Fibroblast of skin of scalp (primary cell): ENCODE results near the gene MYH10.
"Not testable (repeated sequence)": the region's sequence is repeated elsewhere in the genome, so short reads cannot be mapped to it uniquely, and the experiment has no call there.

Source experiments
- DNase-seq: peaks from one replicate; pipeline ENCODE4 v3.0.0-alpha.2; 2013

Gene MYH10

GRCh38 chr17:8555062-8555461 lies 75.5 kb downstream of the MYH10 start:
- no peak for DNase-seq

GRCh38 chr17:8552577-8553320 lies 77.8 kb downstream of the MYH10 start:
- no peak for DNase-seq

- DNase-seq, result peak; percentile 12
These were observed 87.7 kb downstream of the MYH10 start for GRCh38 chr17:8542599-8543502.

GRCh38 chr17:8539976-8540375 lies 90.5 kb downstream of the MYH10 start:
- not testable (repeated sequence) for DNase-seq

GRCh38 chr17:8537734-8538133 lies 92.8 kb downstream of the MYH10 start:
- DNase-seq, result no peak

GRCh38 chr17:8534498-8535188 lies 95.9 kb downstream of the MYH10 start:
- no peak for DNase-seq

- peak; percentile 9 for DNase-seq
These were observed 98.5 kb downstream of the MYH10 start for GRCh38 chr17:8532021-8532420.

- no peak for DNase-seq
These were observed 107.9 kb downstream of the MYH10 start for GRCh38 chr17:8522577-8522976.

- DNase-seq, result no peak
These were observed 109.5 kb downstream of the MYH10 start for GRCh38 chr17:8520981-8521380.

GRCh38 chr17:8518850-8519249 lies 111.7 kb downstream of the MYH10 start:
- no peak for DNase-seq

- DNase-seq, result no peak
These were observed 112.2 kb downstream of the MYH10 start for GRCh38 chr17:8518326-8518725.

GRCh38 chr17:8514801-8515200 lies 115.7 kb downstream of the MYH10 start:
- no peak for DNase-seq

GRCh38 chr17:8506145-8506544 lies 124.4 kb downstream of the MYH10 start:
- DNase-seq, result no peak

- no peak for DNase-seq
These were observed 125.9 kb downstream of the MYH10 start for GRCh38 chr17:8504460-8505207.

GRCh38 chr17:8503807-8504206 lies 126.7 kb downstream of the MYH10 start:
- DNase-seq, result no peak

- no peak for DNase-seq
These were observed 127.2 kb downstream of the MYH10 start for GRCh38 chr17:8503368-8503767.

GRCh38 chr17:8502126-8502525 lies 128.4 kb downstream of the MYH10 start:
- DNase-seq, result no peak

GRCh38 chr17:8500609-8501008 lies 129.9 kb downstream of the MYH10 start:
- no peak for DNase-seq

- DNase-seq, result no peak
These were observed 130.9 kb downstream of the MYH10 start for GRCh38 chr17:8499614-8500013.

GRCh38 chr17:8499171-8499570 lies 131.4 kb downstream of the MYH10 start:
- DNase-seq, result no peak

- DNase-seq, result no peak
These were observed 134.4 kb downstream of the MYH10 start for GRCh38 chr17:8496081-8496480.

- DNase-seq, result no peak
These were observed 135.9 kb downstream of the MYH10 start for GRCh38 chr17:8494506-8495111.
